HG03045 (cell line): ENCODE data around the gene USP19.

Experiments used
- ATAC-seq: cut with Tn5 transposase; IDR thresholded peaks from one replicate; pipeline ENCODE4 v1.9.1; 2021; ENCODE audit warnings: mild to moderate bottlenecking, moderate library complexity; ENCODE audit not compliant: unreplicated experiment

USP19 gene

DNA sequence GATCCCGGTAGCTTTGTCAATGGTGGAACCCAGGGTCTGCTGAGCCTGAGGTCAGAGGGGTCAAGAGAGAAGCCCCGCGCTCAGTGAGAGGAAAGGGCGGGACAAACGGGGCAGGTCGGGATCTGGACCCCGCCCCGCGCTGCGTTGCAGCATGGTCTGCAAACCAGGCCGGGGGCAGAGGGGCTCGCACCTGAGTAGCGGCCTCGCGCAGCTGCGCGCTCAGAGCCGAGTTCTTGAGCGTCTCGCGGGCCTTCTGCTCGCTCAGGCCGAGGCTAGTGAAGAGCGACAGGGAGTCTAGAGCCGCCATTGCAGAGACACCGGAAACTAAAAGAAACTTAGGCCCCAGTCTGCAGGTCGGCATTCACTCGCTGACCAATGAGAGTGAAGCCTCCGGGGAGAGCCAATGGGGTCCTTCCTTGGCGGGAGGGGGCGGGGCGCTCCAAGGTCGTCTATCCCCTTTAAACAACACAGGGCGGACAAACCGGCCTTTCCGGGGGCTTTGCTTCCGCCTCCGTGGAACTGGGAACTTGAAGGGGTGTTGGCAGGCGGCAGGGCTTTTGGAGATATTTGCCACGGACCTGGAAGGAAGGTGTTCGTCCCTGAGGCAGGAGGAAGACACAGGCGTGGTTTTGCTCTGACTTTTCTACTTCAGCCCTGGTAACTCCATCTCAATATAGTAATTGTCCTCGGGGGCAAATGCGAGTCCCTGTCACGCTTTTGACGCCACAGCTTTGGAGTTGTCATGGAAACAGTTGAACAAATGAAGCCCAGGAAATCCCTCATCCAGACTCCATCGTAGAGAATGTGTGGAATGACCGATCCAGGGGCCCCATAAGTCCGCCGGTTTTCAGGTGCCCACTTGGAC is 16.0 kb downstream of the USP19 start, which contains the start of gene QARS1:
TSS of gene QARS1 (minus strand) at position 331 of the 865 bp plus-strand sequence. CDS start at position 307, 24 bp downstream.
- ATAC-seq = peak; percentile 87

DNA sequence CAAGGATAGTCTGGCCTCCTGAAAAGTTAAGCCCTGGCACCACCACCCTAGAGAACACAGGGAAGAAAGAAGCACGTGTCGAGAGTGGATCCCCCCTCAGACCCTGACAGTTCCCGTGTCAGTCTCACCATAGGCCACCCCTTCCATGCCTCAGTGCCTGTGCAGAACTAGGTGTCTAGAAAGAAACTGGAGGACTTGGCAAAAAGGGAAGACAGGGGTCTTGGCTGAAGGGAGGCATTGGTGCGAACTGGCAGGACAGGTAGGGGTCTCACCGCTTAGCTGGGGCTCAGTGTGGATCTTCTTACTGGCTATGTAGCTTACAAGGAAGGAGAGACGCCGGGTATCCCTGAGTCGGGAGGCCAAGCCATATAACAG is 16.6 kb downstream of the USP19 start:
- ATAC-seq = no peak

DNA sequence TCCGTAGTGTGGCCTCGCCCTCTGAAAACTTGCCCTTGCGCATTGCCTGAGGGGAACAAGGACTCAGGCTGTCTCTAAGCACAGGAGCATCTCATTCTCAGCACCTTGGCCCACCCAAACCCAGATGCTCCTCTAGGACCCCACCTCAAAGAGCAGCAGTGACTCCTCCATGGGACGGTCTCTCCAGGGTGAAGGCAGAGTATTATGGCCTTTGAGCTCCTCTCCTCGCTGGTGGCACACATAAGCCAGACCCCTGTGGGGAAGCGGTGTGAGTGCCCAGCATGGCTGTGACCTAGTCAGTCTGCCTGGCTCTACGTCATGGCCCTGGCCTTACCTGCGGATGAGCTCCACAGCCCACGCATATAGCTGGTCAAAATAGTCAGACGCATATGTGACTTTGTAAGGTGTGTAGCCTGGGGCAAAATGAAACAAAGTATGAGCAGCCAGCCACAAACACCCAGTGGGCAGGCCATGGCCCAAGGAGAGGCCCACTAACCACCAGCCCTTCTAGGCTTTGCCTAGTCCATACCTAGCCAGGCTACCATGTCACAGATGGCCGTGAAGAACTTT is 20.5 kb downstream of the USP19 start:
- ATAC-seq = no peak

GRCh38 chr3:49098910-49099630 is 21.6 kb downstream of the USP19 start:
- no peak for ATAC-seq

GRCh38 chr3:49098429-49098828 is 22.2 kb downstream of the USP19 start:
- no peak for ATAC-seq

DNA sequence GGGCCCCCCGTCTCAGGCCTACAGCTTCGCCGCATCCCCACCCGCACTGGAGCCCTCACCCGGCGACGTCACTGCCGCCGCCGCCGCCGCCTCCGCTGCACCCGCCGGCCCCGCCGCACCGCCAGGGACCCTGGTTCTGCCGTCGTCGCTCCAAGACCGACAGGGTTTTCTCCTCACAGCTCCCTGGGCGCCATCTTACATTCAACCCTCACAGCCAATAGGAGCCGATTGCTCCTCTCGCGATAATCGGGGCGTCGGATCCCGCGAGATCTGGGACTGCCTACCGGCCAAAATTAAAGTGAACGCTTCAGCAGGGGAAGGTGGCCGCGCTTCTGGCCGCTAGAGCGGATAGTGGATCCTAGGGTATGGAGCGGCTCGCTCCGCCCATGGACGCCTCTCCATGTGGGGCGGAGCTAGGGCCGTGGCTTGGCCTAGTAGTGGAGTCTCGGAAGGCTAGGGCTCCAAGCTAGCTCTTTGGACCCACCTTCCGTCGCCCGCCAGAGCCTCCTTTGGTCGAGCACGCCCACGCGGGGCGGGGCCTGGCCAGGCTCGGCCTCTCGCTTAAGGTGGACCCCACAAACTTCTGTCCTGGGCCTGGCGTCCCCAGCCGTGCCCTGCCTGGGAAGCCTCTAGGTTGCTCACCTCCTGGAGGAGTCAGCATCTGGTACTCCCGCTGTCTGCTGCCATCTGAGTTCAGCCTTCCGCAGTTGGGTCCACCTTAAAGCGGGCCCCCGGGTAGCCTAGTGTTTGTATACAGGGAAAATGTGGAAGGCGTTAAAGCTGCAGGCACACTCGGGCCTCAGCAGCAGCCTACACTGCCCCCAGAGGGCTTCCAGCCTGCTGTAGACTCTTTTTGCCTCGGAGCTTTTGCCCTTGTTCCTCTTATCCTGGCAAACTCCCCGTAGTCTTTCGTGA is 26.5 kb downstream of the USP19 start, which contains the start of gene QRICH1:
TSS of gene QRICH1 (minus strand) at position 219 of the 915 bp plus-strand sequence. CDS start 17,054 bp downstream, outside the sequence.
- ATAC-seq = peak; percentile 75

- peak; percentile 40 for ATAC-seq
Observed at GRCh38 chr3:49092938-49093852, 27.4 kb downstream of the USP19 start.

DNA sequence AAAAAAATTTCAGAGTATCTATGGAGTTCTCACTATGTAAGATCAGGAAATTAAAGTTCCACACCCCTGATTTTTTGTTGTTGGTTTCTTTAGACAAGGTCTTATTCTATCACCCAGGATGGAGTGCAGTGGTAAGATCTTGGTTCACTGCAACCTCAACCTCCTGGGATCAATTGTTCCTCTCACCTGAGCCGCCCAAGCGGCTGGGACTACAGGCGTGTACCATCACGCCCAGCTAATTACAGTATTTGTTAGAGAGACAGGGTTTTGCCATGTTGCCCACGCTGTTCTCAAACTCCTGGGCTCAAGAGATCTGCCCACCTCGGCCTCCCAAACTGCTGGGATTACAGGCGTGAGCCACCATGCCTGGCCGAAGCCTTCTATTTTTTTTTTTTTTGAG is 39.2 kb downstream of the USP19 start:
- no peak for ATAC-seq

- ATAC-seq = no peak
Observed at GRCh38 chr3:49079270-49079669, 41.4 kb downstream of the USP19 start.

DNA sequence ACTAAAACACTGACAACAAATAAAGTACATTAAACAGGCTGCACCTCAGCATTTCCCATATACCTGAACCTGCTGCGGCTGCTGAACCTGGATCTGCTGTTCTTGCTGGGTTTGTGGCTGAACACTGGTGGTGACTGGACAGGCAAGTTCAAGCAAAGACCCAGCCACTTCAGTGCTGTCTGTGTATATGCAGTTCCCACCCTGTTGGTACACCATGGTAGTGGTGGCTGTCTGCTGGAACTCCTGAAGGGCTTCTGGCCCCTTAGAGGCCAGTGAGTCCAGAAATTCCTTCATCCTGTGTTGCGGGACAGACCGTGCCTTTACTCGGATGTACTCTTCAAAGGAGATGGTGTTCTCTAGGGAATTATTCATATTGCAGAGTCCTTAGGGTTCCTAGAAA is 44.0 kb downstream of the USP19 start:
- no peak for ATAC-seq

- no peak for ATAC-seq
Observed at GRCh38 chr3:49076116-49076515, 44.5 kb downstream of the USP19 start.
